ENCODE measurements around the gene SYT12. TPM values are rescaled to one million over a fixed set of nuclear protein-coding genes. Genes with fewer than 3 reads are reported as not detected.

SYT12 gene, protein sequence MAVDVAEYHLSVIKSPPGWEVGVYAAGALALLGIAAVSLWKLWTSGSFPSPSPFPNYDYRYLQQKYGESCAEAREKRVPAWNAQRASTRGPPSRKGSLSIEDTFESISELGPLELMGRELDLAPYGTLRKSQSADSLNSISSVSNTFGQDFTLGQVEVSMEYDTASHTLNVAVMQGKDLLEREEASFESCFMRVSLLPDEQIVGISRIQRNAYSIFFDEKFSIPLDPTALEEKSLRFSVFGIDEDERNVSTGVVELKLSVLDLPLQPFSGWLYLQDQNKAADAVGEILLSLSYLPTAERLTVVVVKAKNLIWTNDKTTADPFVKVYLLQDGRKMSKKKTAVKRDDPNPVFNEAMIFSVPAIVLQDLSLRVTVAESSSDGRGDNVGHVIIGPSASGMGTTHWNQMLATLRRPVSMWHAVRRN
- total RNA-seq (2021) = 1.9 and 2.1 TPM in 2 replicates
- long read RNA-seq, full-length matches to known transcripts = 1 of 8 reads
- long read RNA-seq, partial matches to known transcripts = 0 of 8 reads
- long read RNA-seq, other reads (novel, unspliced or antisense) = 7 of 8 reads

DNA sequence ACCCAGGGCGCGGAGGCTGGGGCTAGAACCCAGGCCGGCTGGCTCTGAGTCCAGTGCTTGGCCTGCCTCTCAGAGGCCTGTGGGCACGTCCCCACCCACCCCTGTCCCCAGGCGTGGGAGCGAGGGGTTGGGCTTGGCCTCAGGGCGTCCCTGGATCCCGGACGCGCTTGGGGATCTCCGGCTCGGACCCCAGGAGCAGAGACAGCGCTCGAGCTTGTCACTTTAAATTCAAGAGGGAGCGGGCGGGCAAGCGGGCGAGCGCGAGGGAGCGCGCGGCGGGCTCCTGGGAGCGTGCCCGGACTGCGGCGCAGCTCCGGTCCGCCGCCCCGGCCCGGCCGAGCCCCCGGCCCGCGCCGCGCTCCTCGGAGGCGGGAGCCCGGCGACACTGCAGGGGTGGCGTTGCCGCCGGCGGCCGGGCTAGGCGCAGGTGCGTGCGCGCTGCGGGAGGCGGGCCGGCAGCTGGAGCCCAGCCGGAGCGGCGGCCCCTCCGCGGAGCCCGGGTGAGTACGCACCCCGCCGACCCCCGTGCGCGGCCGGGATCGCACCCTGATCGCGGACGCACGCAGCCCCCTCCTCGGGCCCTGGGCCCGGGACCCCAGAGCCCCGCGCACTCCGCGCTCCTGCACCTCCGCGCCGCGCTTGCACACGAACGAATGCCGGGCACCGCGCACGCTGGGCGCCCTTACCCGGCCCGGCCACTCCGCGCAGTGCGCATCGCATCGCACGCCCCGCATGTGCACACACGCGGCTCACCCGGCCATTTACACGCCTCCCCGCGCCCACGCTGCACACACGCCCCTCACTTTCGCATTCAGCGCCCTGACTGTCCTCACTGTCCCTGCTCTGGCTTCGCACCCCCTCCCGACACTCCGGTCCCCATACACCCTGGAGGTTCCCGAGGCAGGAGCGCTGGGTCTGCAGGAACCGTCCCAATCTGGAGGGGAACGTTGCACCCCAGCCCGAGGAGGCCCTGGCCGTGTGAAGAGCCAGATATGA is at the start of gene SYT12:
TSS of gene SYT12 (plus strand) at position 174 of the 996 bp plus-strand sequence. CDS start 7,011 bp downstream, outside the sequence.
- Histone ChIP-seq H3K27me3 (ENCODE audit: insufficient read depth, low read length) (peaks cover 22% of the 10 kb centered on the region), H3T11ph (ENCODE audit: low read length) (no peak within 1 kb of the TSS), H3K56ac (ENCODE audit: insufficient read length, low read depth, low read length) (no peak within 1 kb of the TSS), H3K27ac (ENCODE audit: insufficient read length, low read depth, low read length) (no peak within 1 kb of the TSS), H3K4me2 (ENCODE audit: insufficient read depth, insufficient read length, low read length) (peak within 1 kb of the TSS; percentile 35), H2BK120ac (ENCODE audit: low read depth, low read length, poor library complexity, severe bottlenecking) (no peak within 1 kb of the TSS), H2BK15ac (ENCODE audit: low read depth, low read length) (no peak within 1 kb of the TSS), H4K5ac (ENCODE audit: insufficient read length, low read depth, low read length) (no peak within 1 kb of the TSS), H3K23ac (ENCODE audit: insufficient read length, low read depth, low read length) (no peak within 1 kb of the TSS), H2BK12ac (ENCODE audit: insufficient read length, low read depth, low read length) (no peak within 1 kb of the TSS), H2AFZ (ENCODE audit: low read length) (no peak within 1 kb of the TSS), H3K23me2 (ENCODE audit: insufficient read length, low read depth, low read length, poor library complexity, severe bottlenecking) (peaks cover 8% of the 10 kb centered on the region), H4K20me1 (ENCODE audit: control insufficient read depth, insufficient read depth, insufficient read length) (no peaks in the 10 kb centered on the region), H4K8ac (replicated peaks; ENCODE audit: insufficient read length, low read depth, low read length) (no peak within 1 kb of the TSS), H3K79me2 (ENCODE audit: insufficient read depth, low read length) (no peaks in the 10 kb centered on the region), H3K9me3 (ENCODE audit: control insufficient read depth, low read depth, low read length) (no peaks in the 10 kb centered on the region), H3K4me1 (ENCODE audit: insufficient read depth, low read length) (no peaks in the 10 kb centered on the region; the same call in 1 of the 2 replicates), H3K79me1 (ENCODE audit: insufficient read depth, low read depth, low read length, poor library complexity, severe bottlenecking) (no peaks in the 10 kb centered on the region), H2BK20ac (ENCODE audit: low read depth, low read length, poor library complexity, severe bottlenecking) (no peak within 1 kb of the TSS), H3K14ac (ENCODE audit: insufficient read depth, low read length) (no peak within 1 kb of the TSS), H2BK5ac (ENCODE audit: insufficient read length, low read length) (no peak within 1 kb of the TSS), H3K18ac (ENCODE audit: insufficient read length, low read depth, low read length) (no peak within 1 kb of the TSS), H2AK5ac (ENCODE audit: insufficient read length, low read length) (no peak within 1 kb of the TSS), H3K9ac (ENCODE audit: extremely low read depth, insufficient read length, low read length) (no peak within 1 kb of the TSS), H4K91ac (ENCODE audit: insufficient read length, low read depth, low read length) (no peak within 1 kb of the TSS), H3K4ac (ENCODE audit: low read depth, low read length) (no peak within 1 kb of the TSS)
- Mint-ChIP-seq H3K4me3 (peak within 1 kb of the TSS; percentile 71 to 82), H3K27me3 (ENCODE audit: low read depth) (peaks cover 47% of the 10 kb centered on the region), H3K4me1 (peaks cover 12 to 18% of the 10 kb centered on the region in 2 experiments), H3K9me3 (peaks cover 0 to 8% of the 10 kb centered on the region in 2 experiments; a peak in 2 of 5 replicates), H3K36me3 (ENCODE audit: insufficient read depth in 1 of 3, low read depth in 3 of 3) (peaks cover 0 to 6% (median 0%) of the 10 kb centered on the region in 3 experiments; a peak in 3 of 7 replicates), H3K27ac (no peak within 1 kb of the TSS; a peak in 1 of 7 replicates)
- TF ChIP-seq, protein P1, sequence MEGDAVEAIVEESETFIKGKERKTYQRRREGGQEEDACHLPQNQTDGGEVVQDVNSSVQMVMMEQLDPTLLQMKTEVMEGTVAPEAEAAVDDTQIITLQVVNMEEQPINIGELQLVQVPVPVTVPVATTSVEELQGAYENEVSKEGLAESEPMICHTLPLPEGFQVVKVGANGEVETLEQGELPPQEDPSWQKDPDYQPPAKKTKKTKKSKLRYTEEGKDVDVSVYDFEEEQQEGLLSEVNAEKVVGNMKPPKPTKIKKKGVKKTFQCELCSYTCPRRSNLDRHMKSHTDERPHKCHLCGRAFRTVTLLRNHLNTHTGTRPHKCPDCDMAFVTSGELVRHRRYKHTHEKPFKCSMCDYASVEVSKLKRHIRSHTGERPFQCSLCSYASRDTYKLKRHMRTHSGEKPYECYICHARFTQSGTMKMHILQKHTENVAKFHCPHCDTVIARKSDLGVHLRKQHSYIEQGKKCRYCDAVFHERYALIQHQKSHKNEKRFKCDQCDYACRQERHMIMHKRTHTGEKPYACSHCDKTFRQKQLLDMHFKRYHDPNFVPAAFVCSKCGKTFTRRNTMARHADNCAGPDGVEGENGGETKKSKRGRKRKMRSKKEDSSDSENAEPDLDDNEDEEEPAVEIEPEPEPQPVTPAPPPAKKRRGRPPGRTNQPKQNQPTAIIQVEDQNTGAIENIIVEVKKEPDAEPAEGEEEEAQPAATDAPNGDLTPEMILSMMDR (conservative IDR thresholded peaks at IDR 0.05) = no peak
- no CpG with 5 or more reads among the region's 118 CpGs for WGBS (ENCODE audit: extremely low coverage, insufficient read length, low lambda C conversion rate)
- DNase-seq = no peak
